Trophoblast cell (in vitro differentiated cells and primary cell): ENCODE results near the gene TGFB3.

Experiments
- DNase-seq, 2 donors: peaks; one replicate each; pipeline ENCODE4 v3.0.0-alpha.2; 2016
- H2AFZ ChIP-seq: 2 replicates; pipeline ENCODE4 v1.6.1; 2013; ENCODE audit warnings: low read length, moderate library complexity, mild to moderate bottlenecking; ENCODE audit not compliant: insufficient read depth, poor library complexity
- H2AK5ac ChIP-seq: 2 replicates; pipeline ENCODE4 v1.6.1; 2013; ENCODE audit warnings: mild to moderate bottlenecking, low read length
- H2BK120ac ChIP-seq: 2 replicates; pipeline ENCODE4 v1.6.1; 2013; ENCODE audit warnings: low read length, mild to moderate bottlenecking, moderate library complexity; ENCODE audit not compliant: insufficient read depth, poor library complexity
- H2BK12ac ChIP-seq: 2 replicates; pipeline ENCODE4 v1.6.1; 2013; ENCODE audit warnings: mild to moderate bottlenecking, low read length, moderate library complexity
- H2BK5ac ChIP-seq: 2 replicates; pipeline ENCODE4 v1.6.1; 2013; ENCODE audit warnings: low read length, low read depth, moderate library complexity, mild to moderate bottlenecking; ENCODE audit not compliant: poor library complexity
- H3K14ac ChIP-seq: 2 replicates; pipeline ENCODE4 v1.6.1; 2013; ENCODE audit warnings: mild to moderate bottlenecking, low read length
- H3K18ac ChIP-seq: 2 replicates; pipeline ENCODE4 v1.6.1; 2013; ENCODE audit warnings: mild to moderate bottlenecking, low read length
- H3K23ac ChIP-seq: 2 replicates; pipeline ENCODE4 v1.6.1; 2013; ENCODE audit warnings: low read length
- H3K27ac ChIP-seq: 2 replicates; pipeline ENCODE4 v1.5.1; 2013; ENCODE audit warnings: low read depth, mild to moderate bottlenecking, inconsistent platforms, low read length, moderate library complexity
- H3K27me3 ChIP-seq: 2 replicates; pipeline ENCODE4 v1.6.1; 2013; ENCODE audit warnings: inconsistent platforms, mild to moderate bottlenecking, low read length, moderate library complexity; ENCODE audit not compliant: insufficient read depth
- H3K36me3 ChIP-seq, 2 experiments: 1 replicate in 1 of 2; 2 replicates in 1 of 2; pipeline ENCODE4 v1.6.1; 2013; ENCODE audit warnings: low read length in 2 of 2, mild to moderate bottlenecking in 2 of 2, moderate library complexity in 1 of 2; ENCODE audit not compliant: insufficient read depth in 2 of 2, control insufficient read depth in 1 of 2
- H3K4ac ChIP-seq: 2 replicates; pipeline ENCODE4 v1.6.1; 2013; ENCODE audit warnings: low read depth, mild to moderate bottlenecking, low read length, moderate library complexity
- H3K4me1 ChIP-seq, 2 experiments: 1 replicate in 1 of 2; 2 replicates in 1 of 2; pipeline ENCODE4 v1.6.1; 2013; ENCODE audit warnings: low read length in 2 of 2, mild to moderate bottlenecking in 2 of 2, moderate library complexity in 1 of 2; ENCODE audit not compliant: insufficient read depth in 2 of 2, control insufficient read depth in 1 of 2
- H3K4me2 ChIP-seq: 2 replicates; pipeline ENCODE4 v1.6.1; 2013; ENCODE audit warnings: inconsistent platforms, mild to moderate bottlenecking, low read length, moderate library complexity
- H3K4me3 ChIP-seq: 2 replicates; pipeline ENCODE4 v1.5.1; 2013; ENCODE audit warnings: mild to moderate bottlenecking, low read depth, low read length, inconsistent platforms
- H3K79me1 ChIP-seq: one replicate; pipeline ENCODE4 v1.6.1; 2013; ENCODE audit warnings: low read length
- H3K79me2 ChIP-seq: 2 replicates; pipeline ENCODE4 v1.6.1; 2013; ENCODE audit warnings: low read length, mild to moderate bottlenecking; ENCODE audit not compliant: control insufficient read depth, insufficient read depth, poor library complexity
- H3K9ac ChIP-seq: 2 replicates; pipeline ENCODE4 v1.6.1; 2013; ENCODE audit warnings: mild to moderate bottlenecking, low read length
- H3K9me3 ChIP-seq: 2 replicates; pipeline ENCODE4 v1.6.1; 2013; ENCODE audit warnings: low read depth, mild to moderate bottlenecking, control low read depth, inconsistent platforms, low read length; ENCODE audit not compliant: insufficient read depth
- H4K12ac ChIP-seq: 2 replicates; pipeline ENCODE4 v1.6.1; 2013; ENCODE audit warnings: low read depth, mild to moderate bottlenecking, low read length, moderate library complexity
- H4K8ac ChIP-seq: 2 replicates; pipeline ENCODE4 v1.6.1; 2013; ENCODE audit warnings: low read depth, mild to moderate bottlenecking, low read length, moderate library complexity
- H4K91ac ChIP-seq: one replicate; pipeline ENCODE4 v1.6.1; 2013; ENCODE audit warnings: low read depth, mild to moderate bottlenecking, low read length, moderate library complexity
- WGBS: extraction: QIAGEN DNeasy Blood & Tissue Kit; methylation state at CpG from one replicate; pipeline ENCODE4 v1.1.7; 2013; ENCODE audit warnings: missing lambda C conversion rate; ENCODE audit not compliant: insufficient read length, insufficient coverage; ENCODE audit errors: extremely low coverage; 5-methylcytosine and 5-hydroxymethylcytosine counted together

TGFB3 gene

GRCh38 chr14:75961662-75962061 lies 20.1 kb downstream of the TGFB3 start:
- no peak overlapping the region for H3K4ac ChIP-seq
- no peak overlapping the region for H2BK120ac ChIP-seq
- no peak overlapping the region for H3K27ac ChIP-seq
- no peak overlapping the region for H4K12ac ChIP-seq
- peaks cover 0 to 2% of the 10 kb centered on the region in 2 experiments for H3K36me3 ChIP-seq
- DNase-seq = no peak
- H3K79me2 ChIP-seq = no peaks in the 10 kb centered on the region
- H2BK5ac ChIP-seq = no peak overlapping the region
- H4K91ac ChIP-seq = no peak overlapping the region
- WGBS = no CpG with 5 or more reads among the region's 3 CpGs
- no peak overlapping the region for H3K23ac ChIP-seq
- no peak overlapping the region for H2BK12ac ChIP-seq
- no peaks in the 10 kb centered on the region for H3K27me3 ChIP-seq
- no peak overlapping the region for H2AK5ac ChIP-seq
- H4K8ac ChIP-seq = no peak overlapping the region
- H3K4me3 ChIP-seq = no peak overlapping the region
- H3K79me1 ChIP-seq = no peaks in the 10 kb centered on the region
- H3K4me2 ChIP-seq = no peak overlapping the region
- H3K18ac ChIP-seq = no peak overlapping the region
- no peak overlapping the region for H3K14ac ChIP-seq
- H2AFZ ChIP-seq = no peak overlapping the region
- peaks cover 1% of the 10 kb centered on the region for H3K9me3 ChIP-seq
- no peak overlapping the region for H3K9ac ChIP-seq
- no peaks in the 10 kb centered on the region for H3K4me1 ChIP-seq

- Histone ChIP-seq H3K9ac (no peak overlapping the region), H3K4me1 (no peaks in the 10 kb centered on the region), H3K9me3 (peaks cover 1% of the 10 kb centered on the region), H4K8ac (no peak overlapping the region), H3K4me2 (no peak overlapping the region), H4K12ac (no peak overlapping the region), H3K4me3 (no peak overlapping the region), H2AK5ac (no peak overlapping the region), H4K91ac (no peak overlapping the region), H2BK120ac (no peak overlapping the region), H3K14ac (no peak overlapping the region), H3K36me3 (peaks cover 0 to 2% of the 10 kb centered on the region in 2 experiments), H3K79me2 (no peaks in the 10 kb centered on the region), H3K23ac (no peak overlapping the region), H3K4ac (no peak overlapping the region), H3K79me1 (no peaks in the 10 kb centered on the region), H2BK5ac (no peak overlapping the region), H3K27ac (no peak overlapping the region), H3K27me3 (no peaks in the 10 kb centered on the region), H3K18ac (no peak overlapping the region), H2BK12ac (no peak overlapping the region), H2AFZ (no peak overlapping the region)
- no CpG with 5 or more reads among the region's 6 CpGs for WGBS
- DNase-seq = peak in 1 of 2 donors; percentile 2
Observed at GRCh38 chr14:75960231-75960630, 21.6 kb downstream of the TGFB3 start.

- H3K14ac ChIP-seq = no peak overlapping the region
- H4K8ac ChIP-seq = no peak overlapping the region
- H3K4me2 ChIP-seq = no peak overlapping the region
- no peak overlapping the region for H2AK5ac ChIP-seq
- no peaks in the 10 kb centered on the region for H3K4me1 ChIP-seq
- peaks cover 2% of the 10 kb centered on the region in 2 experiments for H3K36me3 ChIP-seq
- H3K4me3 ChIP-seq = no peak overlapping the region
- no peak overlapping the region for H3K9ac ChIP-seq
- H4K91ac ChIP-seq = no peak overlapping the region
- H3K4ac ChIP-seq = no peak overlapping the region
- no peak overlapping the region for H2BK5ac ChIP-seq
- no peak overlapping the region for H3K18ac ChIP-seq
- no peak overlapping the region for H2BK12ac ChIP-seq
- no peak for DNase-seq
- WGBS = no CpG with 5 or more reads among the region's 9 CpGs
- no peaks in the 10 kb centered on the region for H3K79me1 ChIP-seq
- H2BK120ac ChIP-seq = no peak overlapping the region
- no peaks in the 10 kb centered on the region for H3K27me3 ChIP-seq
- no peak overlapping the region for H3K23ac ChIP-seq
- peaks cover 1% of the 10 kb centered on the region for H3K9me3 ChIP-seq
- H2AFZ ChIP-seq = no peak overlapping the region
- no peak overlapping the region for H3K27ac ChIP-seq
- no peak overlapping the region for H4K12ac ChIP-seq
- H3K79me2 ChIP-seq = no peaks in the 10 kb centered on the region
Observed at GRCh38 chr14:75959031-75959430, 22.8 kb downstream of the TGFB3 start.

DNA sequence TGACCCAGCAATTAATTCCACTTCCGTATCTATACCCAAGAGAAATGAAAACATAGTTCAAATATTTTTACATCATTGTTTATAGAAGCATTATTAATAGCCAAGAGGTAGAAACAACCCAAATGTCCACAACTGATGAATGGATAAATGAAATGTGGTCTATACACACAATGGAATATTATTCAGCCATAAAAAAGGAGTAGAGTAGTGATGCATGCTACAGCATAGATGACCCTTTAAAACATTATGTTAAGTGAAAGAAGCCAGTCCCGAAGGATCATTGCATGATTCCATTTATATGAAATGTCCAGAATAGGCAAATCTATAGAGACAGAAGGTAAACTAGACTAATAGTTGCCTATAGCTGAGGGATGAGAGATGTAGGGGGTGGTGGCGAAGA lies 29.3 kb downstream of the TGFB3 start:
- no peaks in the 10 kb centered on the region for H3K9me3 ChIP-seq
- no peak overlapping the region for H3K27ac ChIP-seq
- no peak overlapping the region for H2BK5ac ChIP-seq
- H3K4me3 ChIP-seq = no peak overlapping the region
- 100% methylated on average over 1 of the region's 3 CpGs for WGBS
- H3K27me3 ChIP-seq = no peaks in the 10 kb centered on the region
- H2BK120ac ChIP-seq = no peak overlapping the region
- H3K18ac ChIP-seq = no peak overlapping the region
- no peak overlapping the region for H4K8ac ChIP-seq
- no peak overlapping the region for H3K14ac ChIP-seq
- DNase-seq = no peak
- H2AK5ac ChIP-seq = no peak overlapping the region
- no peak overlapping the region for H3K4me2 ChIP-seq
- H3K79me2 ChIP-seq = no peaks in the 10 kb centered on the region
- H2AFZ ChIP-seq = no peak overlapping the region
- H4K91ac ChIP-seq = no peak overlapping the region
- H3K4me1 ChIP-seq = no peaks in the 10 kb centered on the region
- no peak overlapping the region for H3K9ac ChIP-seq
- no peak overlapping the region for H2BK12ac ChIP-seq
- no peaks in the 10 kb centered on the region for H3K79me1 ChIP-seq
- H3K4ac ChIP-seq = no peak overlapping the region
- no peak overlapping the region for H4K12ac ChIP-seq
- H3K36me3 ChIP-seq = peaks cover 0 to 4% of the 10 kb centered on the region in 2 experiments
- H3K23ac ChIP-seq = no peak overlapping the region
